ENCODE measurements around the gene GPC5. TPM values are rescaled to one million over a fixed set of nuclear protein-coding genes. Genes with fewer than 3 reads are reported as not detected.

The GPC5 gene
- total and polyA plus RNA-seq, 2 of the 13 experiments (the other 11 are each of a cell fraction or from before 2014, with no cell fraction given): 0.02 to 0.07 TPM

DNA sequence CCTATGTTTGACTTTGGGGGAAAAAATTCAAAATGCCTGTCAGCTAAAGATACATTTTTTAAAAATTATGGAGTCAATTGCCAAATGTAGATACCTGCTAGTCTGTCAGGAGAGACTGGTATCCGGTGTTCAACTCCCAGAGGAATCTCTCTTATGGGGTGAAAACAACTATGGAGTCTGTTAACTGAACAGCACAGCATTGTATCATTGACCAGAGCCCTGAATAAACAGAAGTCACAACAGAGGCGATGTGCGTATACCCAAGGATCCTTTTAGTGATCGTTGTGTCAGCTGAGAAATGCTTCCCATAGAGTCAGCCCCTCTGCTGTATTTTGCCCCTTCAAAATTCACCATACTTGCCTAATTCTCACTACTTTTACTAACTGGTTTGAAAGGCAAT, 257.3 kb downstream of the GPC5 start (continued):
- TF ChIP-seq, protein P1, sequence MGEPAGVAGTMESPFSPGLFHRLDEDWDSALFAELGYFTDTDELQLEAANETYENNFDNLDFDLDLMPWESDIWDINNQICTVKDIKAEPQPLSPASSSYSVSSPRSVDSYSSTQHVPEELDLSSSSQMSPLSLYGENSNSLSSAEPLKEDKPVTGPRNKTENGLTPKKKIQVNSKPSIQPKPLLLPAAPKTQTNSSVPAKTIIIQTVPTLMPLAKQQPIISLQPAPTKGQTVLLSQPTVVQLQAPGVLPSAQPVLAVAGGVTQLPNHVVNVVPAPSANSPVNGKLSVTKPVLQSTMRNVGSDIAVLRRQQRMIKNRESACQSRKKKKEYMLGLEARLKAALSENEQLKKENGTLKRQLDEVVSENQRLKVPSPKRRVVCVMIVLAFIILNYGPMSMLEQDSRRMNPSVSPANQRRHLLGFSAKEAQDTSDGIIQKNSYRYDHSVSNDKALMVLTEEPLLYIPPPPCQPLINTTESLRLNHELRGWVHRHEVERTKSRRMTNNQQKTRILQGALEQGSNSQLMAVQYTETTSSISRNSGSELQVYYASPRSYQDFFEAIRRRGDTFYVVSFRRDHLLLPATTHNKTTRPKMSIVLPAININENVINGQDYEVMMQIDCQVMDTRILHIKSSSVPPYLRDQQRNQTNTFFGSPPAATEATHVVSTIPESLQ (CRISPR knock-in tag; conservative IDR thresholded peaks at IDR 0.05): no peak
- TF ChIP-seq, protein P2, sequence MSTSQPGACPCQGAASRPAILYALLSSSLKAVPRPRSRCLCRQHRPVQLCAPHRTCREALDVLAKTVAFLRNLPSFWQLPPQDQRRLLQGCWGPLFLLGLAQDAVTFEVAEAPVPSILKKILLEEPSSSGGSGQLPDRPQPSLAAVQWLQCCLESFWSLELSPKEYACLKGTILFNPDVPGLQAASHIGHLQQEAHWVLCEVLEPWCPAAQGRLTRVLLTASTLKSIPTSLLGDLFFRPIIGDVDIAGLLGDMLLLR (CRISPR knock-in tag; IDR thresholded peaks at IDR 0.05): no peak
- TF ChIP-seq GLI4 (CRISPR knock-in tag; IDR thresholded peaks at IDR 0.05; ENCODE audit: borderline replicate concordance): no peak
- TF ChIP-seq ZIK1 (CRISPR knock-in tag; IDR thresholded peaks at IDR 0.05; ENCODE audit: borderline replicate concordance, low read depth): no peak
- no peak for TF ChIP-seq HMGA1 (CRISPR knock-in tag; conservative IDR thresholded peaks at IDR 0.05)
- no peak for TF ChIP-seq MXD1 (CRISPR knock-in tag; IDR thresholded peaks at IDR 0.05)
- no peak for TF ChIP-seq CREM (IDR thresholded peaks at IDR 0.05)
- TF ChIP-seq CREM (CRISPR knock-in tag; IDR thresholded peaks at IDR 0.05): no peak
- TF ChIP-seq ZNF674 (CRISPR knock-in tag; IDR thresholded peaks at IDR 0.05; ENCODE audit: low read depth): no peak

DNA sequence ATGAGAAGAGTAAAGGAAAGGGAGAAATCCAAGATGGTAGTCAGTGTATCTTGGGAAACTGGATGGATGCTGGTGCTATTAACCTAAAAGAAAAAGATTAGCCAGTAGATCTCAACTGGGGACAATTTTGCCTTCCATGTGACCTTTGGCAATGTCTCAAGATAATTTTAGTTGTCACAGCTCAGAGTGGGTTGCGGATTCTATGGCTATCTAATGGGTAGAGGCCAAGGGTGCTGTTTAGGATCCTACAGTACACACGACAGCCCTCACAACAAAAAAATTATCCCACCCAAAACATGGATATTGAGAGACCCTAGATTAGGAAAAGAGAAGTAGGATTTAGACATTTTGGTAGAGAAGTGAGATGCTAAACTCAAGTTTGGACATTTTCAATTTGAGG, 258.9 kb downstream of the GPC5 start:
- no peaks in the 10 kb centered on the region for H3K79me2 ChIP-seq (ENCODE audit: insufficient read depth, low read length)
- H3K4me1 ChIP-seq (ENCODE audit: insufficient read depth, low read length): no peaks in the 10 kb centered on the region
- H3K9me3 ChIP-seq (ENCODE audit: low read length): no peaks in the 10 kb centered on the region
- DNase-seq (ENCODE audit: low spot score) (no peak), ATAC-seq (no peak), FAIRE-seq (no peak)
- intact Hi-C loops (cut with micrococcal nuclease; ENCODE audit: unreplicated experiment): no loop called here
- in situ Hi-C loops (cut with HindIII; ENCODE audit: extremely low pct_ligation_motif_present, low pct_unique_long_range_greater_than_20kb): no loop called here
- no TSS peak for BruUV-seq (replicated peaks)
- H4K20me1 ChIP-seq (ENCODE audit: insufficient read depth, low read length): no peaks in the 10 kb centered on the region
- no peaks in the 10 kb centered on the region for H3K36me3 ChIP-seq (replicated peaks in 1 of 2; ENCODE audit: control insufficient read depth in 1 of 2, insufficient read depth in 2 of 2, low read length in 2 of 2)
- H3K9ac ChIP-seq (ENCODE audit: insufficient read depth, low read depth, low read length): no peak overlapping the region
- H3K4me2 ChIP-seq (ENCODE audit: low read depth, low read length): no peak overlapping the region
- no peak overlapping the region for H3K4me3 ChIP-seq (replicated peaks in 1 of 3; ENCODE audit: insufficient read depth in 1 of 3, low read depth in 2 of 3, low read length in 3 of 3)
- H2AFZ ChIP-seq (ENCODE audit: low read length): no peak overlapping the region
- ChIA-PET CTCF (ENCODE audit: low intra/inter-chr PET ratio, low total read pairs) (no interaction called here), POLR2A (no interaction called here)
- H3K27ac ChIP-seq (ENCODE audit: extremely low read length, insufficient read depth, low read length): no peak overlapping the region
- no peaks in the 10 kb centered on the region for H3K27me3 ChIP-seq (ENCODE audit: control insufficient read depth in 1 of 2, insufficient read depth in 2 of 2, low read length in 2 of 2)
- 18% methylated on average over 2 of the region's 2 CpGs for WGBS (ENCODE audit: low lambda C conversion rate)
- TF ChIP-seq ZNF510 (CRISPR knock-in tag; IDR thresholded peaks at IDR 0.05; ENCODE audit: low read depth) (no peak), SMARCE1 (IDR thresholded peaks at IDR 0.05; ENCODE audit: borderline replicate concordance) (no peak), PRDM15 (CRISPR knock-in tag; IDR thresholded peaks at IDR 0.05) (no peak)

All from HepG2 (cell line).